HG03095 (cell line): ENCODE data around the gene KLHL17.
A peak's percentile ranks its signal among the peaks of the same experiment; 100 is the strongest.
"Not testable (repeated sequence)": the region's sequence is repeated elsewhere in the genome, so short reads cannot be mapped to it uniquely, and the experiment has no call there.

Source experiments
- ATAC-seq: cut with Tn5 transposase; IDR thresholded peaks from one replicate; pipeline ENCODE4 v1.9.1; 2021; ENCODE audit warnings: moderate library complexity; ENCODE audit not compliant: unreplicated experiment

The KLHL17 gene

GRCh38 chr1:966135-966703, 5.8 kb downstream of the KLHL17 start, which contains the start of gene PLEKHN1:
Gene PLEKHN1 (plus strand): TSS chr1:966482. CDS start chr1:966532, 50 bp downstream.
- no peak for ATAC-seq

- peak; percentile 65 for ATAC-seq
Measured at GRCh38 chr1:966704-967300, 6.4 kb downstream of the KLHL17 start.

GRCh38 chr1:967466-968343, 7.3 kb downstream of the KLHL17 start:
- no peak for ATAC-seq

DNA sequence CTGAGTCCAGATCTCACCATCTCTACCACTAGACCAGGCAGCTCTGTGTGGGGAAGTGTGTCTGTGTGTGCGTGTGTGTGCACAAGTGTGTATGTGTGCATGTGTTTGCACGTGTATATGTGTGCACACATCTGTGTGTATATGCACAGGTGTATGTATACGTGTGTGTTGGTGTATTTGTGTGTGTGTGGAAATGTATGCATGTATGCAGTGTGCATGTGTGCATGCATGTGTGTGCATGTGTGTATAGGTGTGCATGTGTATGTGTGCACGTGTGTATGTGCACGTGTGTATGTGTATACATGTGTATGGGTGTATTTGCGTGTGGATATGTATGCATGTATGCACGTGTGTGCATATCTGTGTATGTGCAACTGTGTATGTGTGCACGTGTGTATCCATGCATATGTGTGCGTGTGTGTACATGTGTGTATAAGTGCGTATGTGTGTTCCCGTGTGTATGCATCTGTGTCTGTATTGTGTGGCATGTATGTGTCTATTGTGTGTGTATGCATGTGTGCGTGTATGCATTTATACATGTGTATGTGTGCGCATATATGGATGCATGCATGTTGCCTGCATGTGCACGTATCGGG, 9.0 kb downstream of the KLHL17 start:
- ATAC-seq: no peak

DNA sequence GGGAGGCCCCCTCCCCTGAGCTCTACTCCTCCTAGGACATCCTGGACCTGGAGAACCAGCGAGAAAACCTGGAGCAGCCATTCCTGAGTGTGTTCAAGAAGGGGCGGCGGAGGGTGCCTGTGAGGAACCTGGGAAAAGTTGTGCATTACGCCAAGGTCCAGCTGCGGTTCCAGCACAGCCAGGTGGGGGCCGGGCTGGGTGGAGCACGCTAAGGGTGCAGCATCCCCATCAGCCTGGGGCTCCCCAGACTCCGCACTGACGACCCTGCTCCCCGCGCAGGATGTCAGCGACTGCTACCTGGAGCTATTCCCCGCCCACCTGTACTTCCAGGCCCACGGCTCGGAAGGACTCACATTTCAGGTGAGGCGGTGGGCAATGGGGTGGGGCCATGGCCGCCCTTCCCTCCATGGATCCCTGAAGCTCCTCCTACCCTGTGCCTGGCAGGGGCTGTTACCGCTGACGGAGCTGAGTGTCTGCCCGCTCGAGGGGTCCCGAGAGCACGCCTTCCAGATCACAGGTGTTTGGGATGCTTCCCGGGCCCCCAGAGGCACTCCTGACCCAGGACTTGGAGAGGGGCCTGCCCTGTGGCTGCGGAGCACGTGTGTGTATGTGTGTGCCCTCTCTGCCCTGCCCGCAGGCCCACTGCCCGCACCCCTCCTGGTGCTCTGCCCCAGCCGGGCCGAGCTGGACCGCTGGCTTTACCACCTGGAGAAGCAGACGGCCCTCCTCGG, 10.0 kb downstream of the KLHL17 start:
- ATAC-seq: no peak

DNA sequence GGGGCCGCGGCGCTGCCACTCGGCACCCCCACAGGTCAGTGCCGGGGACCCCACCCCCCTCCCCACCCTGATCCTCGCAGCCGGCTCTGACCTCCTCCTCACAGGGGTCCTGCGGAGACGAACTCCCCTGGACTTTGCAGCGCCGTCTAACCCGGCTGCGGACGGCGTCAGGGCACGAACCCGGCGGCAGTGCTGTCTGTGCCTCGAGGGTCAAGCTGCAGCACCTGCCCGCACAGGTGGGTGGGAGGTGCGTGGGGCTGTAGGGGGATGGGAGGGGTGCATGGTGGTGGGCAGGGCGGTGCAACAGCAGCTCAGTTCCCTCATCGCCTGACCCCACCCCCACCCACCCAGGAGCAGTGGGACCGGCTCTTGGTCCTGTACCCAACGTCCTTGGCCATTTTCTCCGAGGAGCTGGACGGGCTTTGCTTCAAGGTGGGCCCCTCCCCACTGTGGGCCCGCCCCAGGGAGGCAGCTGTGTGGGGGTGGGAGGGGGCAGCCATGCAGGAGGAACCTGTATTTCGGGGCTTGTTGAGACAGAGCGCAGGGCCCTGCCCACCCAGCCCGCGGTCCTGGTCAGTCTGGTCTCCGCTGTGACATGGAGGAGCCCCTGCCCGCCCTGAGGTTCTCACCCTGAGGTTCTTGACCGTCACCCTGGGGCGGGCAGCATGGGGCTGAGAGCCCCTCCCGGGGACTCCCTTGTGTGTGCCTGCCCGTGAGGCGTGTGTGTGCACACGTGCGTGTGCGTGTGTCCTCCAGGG, 10.8 kb downstream of the KLHL17 start:
- ATAC-seq: no peak

DNA sequence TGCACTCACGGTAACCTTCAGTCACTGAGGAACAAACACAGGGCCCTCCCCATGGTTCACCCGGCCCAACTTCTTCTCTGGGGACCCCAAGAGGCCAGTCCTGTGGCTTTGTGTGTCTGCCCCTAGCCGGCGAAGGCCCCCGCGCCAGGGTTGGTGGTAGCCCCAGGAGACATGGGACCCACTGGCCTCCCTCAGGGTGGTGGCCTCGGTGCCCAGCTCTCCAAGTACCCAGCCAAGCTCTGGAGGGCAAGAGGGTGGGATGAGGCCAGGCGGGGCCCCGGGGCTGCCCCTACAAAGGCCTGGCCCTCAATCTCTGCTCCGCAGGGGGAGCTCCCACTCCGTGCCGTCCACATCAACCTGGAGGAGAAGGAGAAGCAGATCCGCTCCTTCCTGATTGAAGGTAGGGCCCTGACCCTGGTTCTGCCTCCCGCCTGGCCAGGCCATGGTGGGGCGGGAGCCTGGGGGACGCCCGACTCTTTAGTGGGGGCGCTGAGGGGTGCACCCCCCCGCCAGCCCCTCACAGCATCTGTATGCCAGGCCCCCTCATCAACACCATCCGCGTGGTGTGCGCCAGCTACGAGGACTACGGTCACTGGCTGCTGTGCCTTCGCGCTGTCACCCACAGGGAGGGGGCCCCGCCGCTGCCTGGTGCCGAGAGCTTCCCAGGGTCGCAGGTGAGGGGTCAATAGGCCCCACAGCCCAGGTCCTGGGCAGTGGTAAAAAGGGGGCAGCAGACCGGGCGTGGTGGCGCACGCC, 11.5 kb downstream of the KLHL17 start:
- ATAC-seq: no peak

GRCh38 chr1:972726-973458, 12.5 kb downstream of the KLHL17 start:
- no peak for ATAC-seq

- ATAC-seq: no peak
Measured at GRCh38 chr1:973459-974292, 13.3 kb downstream of the KLHL17 start.

DNA sequence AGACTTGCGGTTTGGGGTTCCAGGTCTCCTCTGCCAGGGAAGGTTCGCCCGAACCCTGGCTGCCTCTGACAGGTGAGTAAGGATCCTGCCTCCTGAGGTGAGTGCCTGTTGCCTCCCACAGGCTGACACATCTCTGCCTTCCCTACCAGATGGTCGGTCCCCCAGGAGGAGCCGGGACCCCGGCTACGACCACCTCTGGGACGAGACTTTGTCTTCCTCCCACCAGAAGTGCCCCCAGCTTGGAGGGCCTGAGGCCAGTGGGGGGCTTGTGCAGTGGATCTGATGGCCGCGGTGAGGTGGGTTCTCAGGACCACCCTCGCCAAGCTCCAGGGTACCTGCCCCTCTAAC, 13.9 kb downstream of the KLHL17 start:
- ATAC-seq: no peak

- ATAC-seq: no peak
Measured at GRCh38 chr1:974687-975328, 14.4 kb downstream of the KLHL17 start.

GRCh38 chr1:975365-975764, 15.0 kb downstream of the KLHL17 start:
- ATAC-seq: no peak

GRCh38 chr1:975896-976683, 15.7 kb downstream of the KLHL17 start:
- no peak for ATAC-seq

DNA sequence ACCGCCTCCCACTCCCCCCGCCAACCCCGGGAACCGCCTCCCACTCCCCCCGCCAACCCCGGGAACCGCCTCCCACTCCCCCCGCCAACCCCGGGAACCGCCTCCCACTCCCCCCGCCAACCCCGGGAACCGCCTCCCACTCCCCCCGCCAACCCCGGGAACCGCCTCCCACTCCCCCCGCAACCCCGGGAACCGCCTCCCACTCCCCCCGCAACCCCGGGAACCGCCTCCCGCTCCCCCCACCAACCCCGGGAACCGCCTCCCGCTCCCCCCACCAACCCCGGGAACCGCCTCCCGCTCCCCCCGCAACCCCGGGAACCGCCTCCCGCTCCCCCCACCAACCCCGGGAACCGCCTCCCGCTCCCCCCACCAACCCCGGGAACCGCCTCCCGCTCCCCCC, 16.4 kb downstream of the KLHL17 start:
- not testable (repeated sequence) for ATAC-seq

GRCh38 chr1:978069-978834, 17.9 kb downstream of the KLHL17 start:
- ATAC-seq: no peak
